ENCODE measurements around the gene MAFG.

The MAFG gene

DNA sequence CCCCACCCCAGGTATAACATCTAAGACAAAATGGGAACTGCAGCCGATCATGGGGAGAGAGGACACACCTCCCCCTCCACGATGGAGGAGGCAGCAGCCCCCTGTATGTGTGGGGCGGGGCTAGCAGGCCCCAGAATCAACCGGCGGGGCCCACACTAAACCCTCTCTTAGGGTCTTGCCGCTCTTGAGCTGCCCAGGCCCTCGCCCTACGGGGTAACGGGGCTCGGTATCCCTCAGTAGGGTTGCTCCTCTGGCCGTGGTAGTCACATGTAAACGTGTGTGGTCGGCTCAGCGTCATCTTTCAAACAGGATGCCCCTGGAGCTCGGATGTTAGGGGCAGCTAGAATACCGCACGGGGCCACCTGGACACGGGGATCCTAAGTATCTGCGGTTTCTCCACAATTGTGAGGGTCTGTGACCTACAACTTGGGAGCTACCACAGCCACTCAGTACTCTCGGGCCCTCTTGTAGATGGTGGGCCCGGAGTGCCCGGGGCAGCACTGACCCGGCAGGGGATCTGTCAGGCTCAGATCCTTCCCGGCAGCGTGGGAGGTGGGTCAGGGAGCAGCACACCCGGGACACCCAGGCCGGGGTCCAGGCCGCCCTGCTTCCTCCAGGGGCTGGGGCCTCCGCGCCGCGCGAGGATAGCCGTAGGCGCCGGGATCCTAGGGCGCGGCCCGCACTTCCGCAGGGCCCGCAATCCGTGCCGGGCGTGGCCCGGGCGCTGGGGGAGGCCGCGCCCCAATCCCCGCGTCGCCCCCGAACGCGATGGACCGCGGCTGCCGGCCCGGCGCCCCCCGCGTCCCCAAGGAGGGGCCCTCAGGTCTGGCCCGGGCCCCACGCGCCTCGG, 57.2 kb downstream of the MAFG start:
- DNase-seq (ENCODE audit: low read depth in 3 of 3, low spot score in 1 of 3) = no peak

DNA sequence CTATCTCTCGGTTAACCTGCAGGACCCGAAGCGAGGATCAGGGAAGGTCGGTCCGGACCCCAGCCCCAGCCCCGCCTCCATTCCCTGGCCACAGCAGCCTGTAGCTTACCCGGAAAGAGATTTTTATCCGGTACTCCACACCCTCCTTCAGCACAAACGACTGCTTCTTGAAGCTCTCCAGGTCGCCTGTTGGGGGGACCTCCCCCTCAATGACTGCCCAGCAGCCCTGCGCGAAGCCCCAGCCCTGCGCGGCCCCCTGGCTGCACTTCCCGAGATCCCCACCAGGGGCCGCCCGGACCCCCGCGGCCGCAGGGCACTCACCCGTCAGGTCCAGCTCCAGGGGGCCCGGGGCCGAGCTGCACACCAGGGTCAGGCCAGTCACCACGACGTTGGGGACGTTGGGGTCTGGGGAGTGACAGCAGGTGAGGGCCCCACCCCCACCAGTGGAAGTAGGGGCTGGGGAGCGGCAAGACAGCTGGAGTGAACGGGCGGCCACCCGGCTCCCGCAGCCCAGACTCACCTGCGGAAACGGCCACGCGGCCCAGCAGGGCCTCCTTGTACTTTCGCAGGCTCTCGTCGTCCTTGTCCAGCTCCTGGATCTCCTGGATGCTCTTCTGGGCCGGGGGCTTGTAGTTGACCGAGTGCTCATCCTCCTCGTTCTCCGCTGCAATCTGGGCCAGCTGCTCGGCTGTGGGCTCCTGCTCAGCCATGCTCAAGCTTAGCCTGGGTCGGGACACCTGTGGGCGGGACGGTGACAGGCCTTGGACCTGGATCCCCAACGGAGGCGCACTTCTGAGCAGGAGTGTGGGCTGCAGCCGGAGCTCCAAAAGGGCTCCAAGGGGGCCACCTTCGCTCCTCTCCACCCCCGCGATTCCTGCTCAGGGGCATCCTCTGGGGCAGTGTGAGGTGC, 58.1 kb downstream of the MAFG start:
- no peak for DNase-seq (ENCODE audit: low read depth in 3 of 3, low spot score in 1 of 3)

DNA sequence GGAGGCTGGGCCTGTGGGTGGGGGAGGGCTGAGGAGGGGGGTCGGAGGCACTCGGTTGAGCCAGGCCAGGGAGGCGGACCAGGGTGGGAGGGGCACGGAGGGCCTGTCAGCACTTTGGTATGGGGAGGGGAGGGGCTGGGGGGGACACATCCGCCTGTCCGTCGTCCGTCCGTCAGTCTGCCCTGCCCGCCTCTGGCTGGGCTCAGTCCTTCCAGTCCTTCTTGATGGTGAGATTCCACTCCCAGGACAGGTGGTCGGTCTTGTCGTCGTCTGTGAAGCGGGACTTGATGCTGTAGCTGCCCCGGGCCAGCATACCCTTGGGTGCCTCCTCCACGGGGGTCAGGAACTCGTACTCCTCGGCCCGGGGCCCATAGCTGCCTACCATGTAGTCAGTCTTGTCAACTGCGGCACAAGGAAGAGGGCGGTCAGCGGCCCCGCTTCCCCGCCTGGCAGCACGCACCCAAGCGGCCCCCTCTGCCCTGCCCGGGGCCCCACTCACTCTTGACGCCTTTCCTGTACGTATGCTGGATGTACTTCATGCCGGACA, 58.8 kb downstream of the MAFG start:
- DNase-seq (ENCODE audit: low read depth in 3 of 3, low spot score in 1 of 3) = no peak

Measured in stimulated activated CD4-positive, alpha-beta T cell treated with anti-CD3 and anti-CD28 coated beads, TNF-alpha, amount 100 ng/mL, for 1 hour (primary cell).